Inflammatory macrophage treated with lipopolysaccharide for 4 hours (primary cell): ENCODE results near the gene SULT2B1.
"Not testable (repeated sequence)": the region's sequence is repeated elsewhere in the genome, so short reads cannot be mapped to it uniquely, and the experiment has no call there.

Experiments
- DNase-seq: peaks from one replicate; pipeline ENCODE4 v3.0.0-alpha.2; 2020

SULT2B1 gene

DNA sequence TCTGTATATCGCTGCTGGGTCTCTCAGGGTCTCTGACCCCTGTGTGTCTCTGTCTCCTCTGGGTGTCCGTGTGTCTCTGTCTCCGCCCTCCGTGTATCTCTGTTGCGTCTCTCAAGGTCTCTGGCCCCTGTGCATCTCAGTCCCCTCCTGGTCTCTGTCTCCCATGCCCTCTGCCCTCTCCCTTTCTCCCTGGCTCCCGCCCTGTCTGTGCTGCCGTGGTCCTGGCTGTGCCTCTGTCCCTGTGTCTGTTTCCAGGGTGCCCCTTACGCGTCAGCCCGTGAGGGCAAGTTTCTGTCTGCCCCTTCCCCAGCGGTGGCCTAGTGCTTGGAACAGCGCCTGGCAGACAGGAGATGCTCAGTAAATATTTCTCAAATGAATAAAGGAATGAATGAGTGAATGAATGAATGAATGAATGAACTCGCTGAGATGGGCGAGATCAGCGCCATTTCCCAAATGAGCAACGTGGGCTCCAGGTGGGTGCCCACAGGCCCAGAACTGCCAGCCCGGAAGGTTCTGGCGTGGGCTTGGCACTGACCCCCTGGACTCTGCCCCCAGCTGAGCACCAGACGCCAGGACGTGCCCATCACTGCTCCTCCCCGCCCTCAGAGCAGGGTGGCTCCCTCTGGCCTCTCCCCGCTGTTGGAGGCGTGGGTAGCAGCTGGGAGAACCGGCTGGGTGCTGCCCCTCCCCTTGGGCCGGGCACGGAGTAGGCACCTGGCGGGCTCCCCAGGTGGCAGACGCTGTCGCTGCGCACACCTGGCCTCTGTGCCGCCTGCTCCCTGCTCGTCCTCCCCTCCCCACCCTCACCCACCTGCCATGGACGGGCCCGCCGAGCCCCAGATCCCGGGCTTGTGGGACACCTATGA is at the start of gene SULT2B1:
TSS of gene SULT2B1 (plus strand) at position 736 of the 866 bp plus-strand sequence. CDS start at position 817, 81 bp downstream.
- no peak for DNase-seq

DNA sequence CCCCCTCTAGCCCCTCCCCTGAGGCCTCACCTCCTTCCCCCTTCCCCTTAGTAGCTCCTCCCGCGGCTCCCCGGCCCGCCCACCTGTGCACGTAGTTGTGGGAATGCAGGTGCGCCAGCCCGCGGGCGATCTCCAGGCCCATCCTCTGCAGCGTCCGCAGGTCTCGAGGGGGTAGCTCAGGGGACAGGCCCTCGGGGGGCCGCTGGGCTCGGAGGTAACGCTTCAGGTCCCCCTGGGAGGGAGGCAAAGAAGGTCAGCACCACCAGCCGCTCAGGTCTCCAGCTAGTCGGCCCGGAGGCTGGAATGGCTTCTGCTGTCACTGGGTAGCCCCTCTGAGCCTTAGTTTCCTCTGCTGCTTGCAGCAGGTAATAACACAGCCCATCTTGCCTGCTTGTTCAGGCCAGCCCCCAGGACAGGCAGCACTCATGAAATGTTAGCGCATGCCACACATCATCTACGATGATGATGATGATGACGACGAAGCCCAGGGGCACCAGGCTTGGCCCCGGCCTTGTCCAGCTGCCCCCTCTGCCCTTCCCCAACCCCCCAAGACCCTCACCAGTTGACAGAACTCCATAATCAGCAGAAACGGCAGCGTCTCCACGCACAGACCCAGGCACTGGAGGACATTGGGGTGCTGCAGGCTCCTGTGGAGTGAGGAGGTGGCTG is 49.5 kb upstream of the SULT2B1 start:
- DNase-seq = no peak

- peak; percentile 65 for DNase-seq
Measured at GRCh38 chr19:48506138-48506733, 45.7 kb upstream of the SULT2B1 start.

- DNase-seq = no peak
Measured at GRCh38 chr19:48507911-48508439, 44.0 kb upstream of the SULT2B1 start.

GRCh38 chr19:48508729-48509411 is 43.1 kb upstream of the SULT2B1 start:
- DNase-seq = no peak

DNA sequence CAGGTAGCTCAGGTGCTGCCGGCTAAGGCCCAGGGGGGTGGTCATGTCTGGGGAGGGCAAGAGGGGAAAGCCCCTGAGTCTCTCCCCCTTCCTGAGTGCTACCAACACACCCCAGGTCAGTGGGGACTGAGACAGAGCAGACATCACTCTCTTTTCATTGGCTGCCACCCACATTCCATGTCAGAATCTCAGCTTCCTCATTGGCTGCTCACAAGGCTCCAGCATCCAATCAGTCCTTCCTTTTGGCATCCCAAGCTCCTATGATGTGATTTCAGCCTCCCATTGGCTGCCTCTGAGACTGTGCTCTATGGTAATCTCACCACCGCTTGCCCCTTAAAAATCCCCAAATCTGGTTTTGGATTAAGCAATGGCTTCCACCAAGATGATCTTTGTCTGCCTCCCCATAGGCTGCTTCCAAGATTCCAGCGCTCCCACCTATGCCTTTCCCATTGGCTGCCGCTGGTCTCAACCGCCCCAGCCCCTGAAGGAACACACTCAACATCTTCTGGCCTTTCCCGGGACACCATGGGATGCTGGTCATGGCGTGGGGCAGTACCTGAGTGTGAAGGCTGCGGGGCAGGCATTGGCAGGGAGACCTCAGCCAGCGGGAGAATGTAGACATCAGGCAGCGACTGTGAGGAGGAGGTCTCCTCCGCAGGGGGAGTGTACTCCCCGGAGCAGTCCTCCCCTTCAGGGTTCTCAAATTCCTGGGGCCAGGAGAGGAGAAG is 42.3 kb upstream of the SULT2B1 start:
- peak; percentile 27 for DNase-seq

DNA sequence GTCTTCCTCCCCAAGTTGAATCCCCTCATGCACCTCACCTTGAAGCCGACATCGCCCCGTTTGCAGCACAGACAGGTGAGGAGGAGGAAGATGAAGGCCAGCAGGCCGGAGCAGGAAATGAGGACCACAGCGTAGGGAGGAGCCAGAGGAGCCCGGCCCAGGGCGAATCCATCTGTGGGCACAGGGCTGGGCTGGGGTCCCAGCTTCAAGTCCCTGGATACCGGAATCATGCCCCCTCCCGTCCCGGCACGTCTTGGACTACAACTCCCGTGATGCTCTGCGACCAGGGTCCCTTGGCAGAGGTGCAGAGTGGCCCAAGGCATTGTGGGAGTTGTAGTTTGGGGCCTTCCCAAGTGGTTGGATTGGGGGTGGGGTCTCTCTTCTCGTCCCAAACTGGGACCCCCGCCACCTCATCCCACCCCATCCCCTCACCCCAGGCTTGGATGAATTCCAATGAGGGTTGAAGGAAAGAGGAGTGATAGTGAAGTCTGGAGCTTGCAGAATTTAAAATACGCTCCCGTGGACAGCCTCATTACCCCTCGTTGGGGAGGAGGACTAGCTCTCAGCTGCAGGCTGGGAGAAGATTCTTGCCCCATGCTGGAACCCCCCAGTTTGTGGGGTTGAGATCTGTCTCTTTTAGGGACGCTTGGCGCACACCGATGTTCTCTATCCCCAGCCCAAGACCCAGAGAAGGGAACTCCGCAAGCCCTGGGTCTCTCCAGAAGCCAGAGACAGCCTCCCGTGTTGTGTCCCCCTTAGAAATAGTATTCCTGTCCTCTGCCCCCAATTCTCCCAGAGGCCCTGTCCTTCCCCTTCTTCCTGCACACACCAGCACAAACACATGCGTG is 41.3 kb upstream of the SULT2B1 start:
- DNase-seq = peak; percentile 46

DNA sequence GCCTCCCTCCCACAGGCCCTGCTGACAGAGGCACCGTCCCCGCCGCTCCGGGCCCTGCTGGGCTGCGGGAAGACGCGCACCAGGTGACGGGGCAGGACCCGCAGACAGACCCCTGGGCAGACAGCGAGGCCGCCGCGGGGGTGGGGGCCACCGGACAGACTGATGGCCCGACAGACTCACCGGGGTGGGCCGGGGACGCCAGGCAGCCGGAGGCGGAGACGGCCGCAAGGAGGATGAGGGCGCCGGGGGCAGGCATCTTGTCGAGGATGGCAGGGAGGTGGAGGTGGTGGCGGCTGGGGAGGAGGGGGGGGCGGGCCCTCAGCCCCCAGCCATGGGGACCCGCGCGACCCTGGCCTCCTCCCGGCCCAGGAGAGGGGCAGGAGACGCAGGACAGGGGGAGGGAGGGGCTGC is 40.6 kb upstream of the SULT2B1 start:
- DNase-seq = no peak

DNA sequence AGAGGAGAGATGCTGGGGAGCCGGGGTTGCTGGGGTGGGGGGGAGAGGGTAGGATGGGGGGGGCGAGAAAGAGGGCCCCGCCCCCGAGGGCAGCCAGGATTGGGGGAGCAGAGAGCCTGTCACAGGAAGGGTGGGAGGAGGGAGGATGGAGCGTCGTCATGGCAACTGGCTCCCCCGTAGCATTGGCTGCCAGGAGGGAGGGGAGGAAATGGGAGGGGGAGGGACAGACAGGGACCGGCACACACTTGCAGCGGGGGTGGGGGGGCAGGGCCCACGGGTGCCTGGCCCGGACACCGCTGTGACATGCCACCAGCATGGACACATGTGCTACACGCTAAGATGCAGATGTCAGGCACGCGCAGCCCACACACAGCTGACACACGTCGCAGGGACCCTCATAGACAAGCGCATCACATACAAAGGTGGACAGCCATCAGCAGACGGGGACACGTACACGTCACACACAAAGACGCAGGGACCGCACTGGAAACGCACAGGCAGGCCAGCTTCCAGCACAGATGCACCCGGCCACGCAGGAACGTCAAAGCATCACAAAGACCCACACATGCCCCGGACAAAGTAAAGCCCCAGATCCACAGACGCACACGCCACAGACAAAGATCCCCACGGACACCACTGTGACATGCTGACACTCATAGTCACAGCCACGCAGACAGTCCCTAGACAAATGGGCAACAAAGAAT is 40.0 kb upstream of the SULT2B1 start, which contains the start of gene LMTK3:
TSS of gene LMTK3 (minus strand) at position 36 of the 704 bp plus-strand sequence. CDS start 259 bp downstream, outside the sequence.
- DNase-seq = no peak

- peak; percentile 41 for DNase-seq
Measured at GRCh38 chr19:48512504-48513288, 39.3 kb upstream of the SULT2B1 start.

GRCh38 chr19:48513289-48514122 is 38.5 kb upstream of the SULT2B1 start:
- DNase-seq = peak; percentile 54

DNA sequence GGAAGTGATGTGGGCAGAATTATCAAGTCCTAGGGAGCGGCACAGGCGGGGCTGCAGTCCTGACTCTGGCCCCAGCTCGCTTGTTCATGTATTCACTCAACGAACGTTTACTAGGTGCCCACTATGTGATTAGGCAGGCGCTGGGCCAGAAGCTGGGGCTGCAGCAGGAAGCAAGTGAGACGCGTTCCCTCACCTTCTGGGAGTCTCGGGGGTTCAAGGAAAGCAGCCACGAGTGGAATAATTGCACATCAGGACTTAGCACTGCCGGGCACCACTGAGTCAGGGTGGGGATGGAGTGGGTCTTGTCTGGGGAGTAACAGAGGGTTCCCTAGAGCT is 37.9 kb upstream of the SULT2B1 start:
- no peak for DNase-seq

- DNase-seq = no peak
Measured at GRCh38 chr19:48516536-48516935, 35.4 kb upstream of the SULT2B1 start.

DNA sequence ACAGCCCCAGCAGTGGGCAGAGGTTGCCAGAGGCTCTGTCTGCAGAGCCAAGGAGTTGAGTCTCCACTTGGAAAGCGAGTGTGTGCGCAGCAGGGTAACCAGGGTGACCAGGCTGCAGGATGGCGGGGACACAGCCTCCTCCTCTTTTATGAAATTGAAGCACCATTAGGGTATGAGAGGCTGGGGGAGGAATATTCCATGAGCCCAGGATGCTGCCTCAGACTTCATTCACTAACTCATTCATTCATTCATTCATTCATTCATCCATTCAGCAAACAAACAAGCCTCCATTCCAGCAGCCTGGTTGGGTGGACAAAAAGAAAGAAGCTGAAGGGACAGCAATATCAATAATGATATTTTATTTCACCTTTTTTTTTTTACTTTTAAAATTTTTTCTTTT is 33.8 kb upstream of the SULT2B1 start:
- no peak for DNase-seq

DNA sequence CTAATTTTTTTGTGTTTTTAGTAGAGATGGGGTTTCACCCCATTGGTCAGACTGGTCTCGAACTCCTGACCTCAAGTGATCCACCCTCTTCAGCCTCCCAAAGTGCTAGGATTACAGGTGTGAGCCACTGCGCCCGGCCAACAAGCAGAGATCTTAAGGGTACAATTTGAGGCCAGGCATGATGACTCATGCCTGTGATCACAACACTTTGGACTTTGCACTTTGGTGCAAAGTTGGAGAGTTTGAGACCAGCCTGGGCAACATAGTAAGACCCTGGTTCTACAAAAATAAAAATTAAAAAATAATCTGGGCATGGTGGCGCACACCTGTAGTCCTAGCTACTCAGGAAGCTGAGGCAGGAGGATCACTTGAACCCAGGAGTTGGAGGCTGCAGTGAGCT is 32.5 kb upstream of the SULT2B1 start:
- DNase-seq = not testable (repeated sequence)

GRCh38 chr19:48520134-48520533 is 31.8 kb upstream of the SULT2B1 start:
- no peak for DNase-seq

GRCh38 chr19:48524221-48524620 is 27.8 kb upstream of the SULT2B1 start:
- no peak for DNase-seq

DNA sequence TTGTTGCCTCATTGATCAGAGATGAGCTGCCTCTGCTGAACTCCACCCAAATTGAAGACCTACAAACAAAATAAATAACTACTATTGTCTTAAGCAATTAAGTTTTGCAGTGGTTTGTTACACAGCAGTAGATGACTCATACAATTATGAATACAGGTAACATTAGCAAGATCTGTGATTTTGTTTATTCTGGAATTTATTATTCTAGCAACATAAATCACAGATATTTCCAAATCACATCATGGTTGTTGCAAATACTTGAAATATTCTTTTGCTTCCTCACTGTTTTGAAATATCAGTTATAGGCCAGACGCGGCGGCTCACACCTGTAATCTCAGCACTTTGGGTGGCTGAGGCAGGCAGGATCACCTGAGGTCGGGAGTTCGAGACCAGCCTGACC is 27.2 kb upstream of the SULT2B1 start:
- no peak for DNase-seq

- DNase-seq = no peak
Measured at GRCh38 chr19:48529156-48529555, 22.8 kb upstream of the SULT2B1 start.
